Thyroid gland (tissue), 4 donors: ENCODE results near the gene STARD9. TPM values are rescaled to one million over a fixed set of nuclear protein-coding genes. Genes with fewer than 3 reads are reported as not detected.
"Not testable (repeated sequence)": the region's sequence is repeated elsewhere in the genome, so short reads cannot be mapped to it uniquely, and the experiment has no call there.

ENCODE experiments used
- DNase-seq, 2 donors: peaks; one replicate each; pipeline ENCODE4 v3.0.0-alpha.2; 2019
- H3K27ac ChIP-seq, 3 donors: fragments of 200-600 bp; sonication (generic); 1 replicate in 2 of 3; 2 replicates in 1 of 3; pipeline ENCODE4 v1.5.1; 2016 to 2019; ENCODE audit warnings: mild to moderate bottlenecking in 1 of 3, moderate library complexity in 1 of 3
- H3K27me3 ChIP-seq: fragments of 200-600 bp; sonication (generic); one replicate; pipeline ENCODE4 v1.5.1; 2019
- H3K36me3 ChIP-seq, 2 donors: fragments of 200-600 bp; sonication (generic); one replicate each; pipeline ENCODE4 v1.5.1; 2016 to 2019
- H3K4me1 ChIP-seq, 2 donors: fragments of 200-600 bp; sonication (generic); one replicate each; pipeline ENCODE4 v1.5.1; 2017 to 2019
- H3K4me3 ChIP-seq, 3 donors: fragments of 200-600 bp; sonication (generic); replicated peaks in 1 of 3; 1 replicate in 2 of 3; 2 replicates in 1 of 3; pipeline ENCODE4 v1.5.1; 2016; ENCODE audit warnings: mild to moderate bottlenecking in 1 of 3
- H3K9me3 ChIP-seq: fragments of 200-600 bp; sonication (generic); one replicate; pipeline ENCODE4 v1.5.1; 2017
- CTCF ChIP-seq, 6 experiments: fragments of 200-600 bp in 3 of 6; fragments of 450-650 bp in 3 of 6; sonication (generic) in 3 of 6; IDR thresholded peaks; one replicate each; pipeline ENCODE4 v1.5.1; 2016 to 2019; ENCODE audit warnings: antibody characterized with exemption in 6 of 6, mild to moderate bottlenecking in 2 of 6, inconsistent platforms in 1 of 6, moderate library complexity in 1 of 6
- POLR2A ChIP-seq, 2 donors: fragments of 450-650 bp; IDR thresholded peaks; one replicate each; pipeline ENCODE4 v1.6.1; 2017; ENCODE audit warnings: antibody characterized with exemption in 2 of 2, mild to moderate bottlenecking in 2 of 2, moderate library complexity in 1 of 2
- WGBS, 2 donors: methylation state at CpG; one replicate each; pipeline ENCODE4 v1.1.5; 2017; 5-methylcytosine and 5-hydroxymethylcytosine counted together
- intact Hi-C: fragments of 100-400 bp; cut with DNase I; formaldehyde crosslinking; loops from one replicate; pipeline ENCODE4 v1.15.1; 2023
- total RNA-seq, 4 donors: library from RNA; depleted of rRNA; stranded (reverse); fragments of >200 nt; gene quantifications; one replicate each; pipeline ENCODE4 v1.2.3, GENCODE V29; 2016

Gene STARD9
- total RNA-seq, 4 donors from 2014 or later, result 6.4 to 23.4 (median 10.1) TPM

GRCh38 chr15:42553554-42553953 is 21.9 kb upstream of the STARD9 start:
- no peak overlapping the region for H3K4me3 ChIP-seq
- intact Hi-C loops, result no loop called here
- no peaks in the 10 kb centered on the region for H3K27me3 ChIP-seq
- WGBS, 2 donors, result 95 to 97% methylated on average over 1 of the region's 1 CpG
- no peak overlapping the region for H3K27ac ChIP-seq
- peaks cover 0 to 8% of the 10 kb centered on the region in 2 donors for H3K4me1 ChIP-seq
- TF ChIP-seq POLR2A (IDR thresholded peaks at IDR 0.05), result no peak
- TF ChIP-seq CTCF (IDR thresholded peaks at IDR 0.05), result no peak
- no peaks in the 10 kb centered on the region for H3K9me3 ChIP-seq
- DNase-seq, result no peak
- no peaks in the 10 kb centered on the region for H3K36me3 ChIP-seq

GRCh38 chr15:42556550-42557207 is 18.7 kb upstream of the STARD9 start:
- WGBS, 2 donors, result 94 to 96% methylated on average over 12 of the region's 12 CpGs
- intact Hi-C loops, H3K27ac ChIP-seq, H3K4me1 ChIP-seq, H3K4me3 ChIP-seq, H3K27me3 ChIP-seq, H3K9me3 ChIP-seq: not testable (repeated sequence)
- peak; percentile 18 to 23 for DNase-seq
- H3K36me3 ChIP-seq, result peaks cover 11 to 21% of the 10 kb centered on the region in 2 donors

GRCh38 chr15:42558739-42559138 is 16.7 kb upstream of the STARD9 start:
- intact Hi-C loops, result no loop called here
- 95 to 100% methylated on average over 3 of the region's 3 CpGs for WGBS, 2 donors
- Histone ChIP-seq H3K4me3 (no peak overlapping the region), H3K9me3 (no peaks in the 10 kb centered on the region), H3K27ac (no peak overlapping the region), H3K4me1 (no peaks in the 10 kb centered on the region), H3K27me3 (no peaks in the 10 kb centered on the region), H3K36me3 (peaks cover 13 to 29% of the 10 kb centered on the region in 2 donors)
- TF ChIP-seq CTCF (IDR thresholded peaks at IDR 0.05) (no peak), POLR2A (IDR thresholded peaks at IDR 0.05) (no peak)
- no peak for DNase-seq

GRCh38 chr15:42576040-42576594 is 711 bp downstream of the STARD9 start:
- Histone ChIP-seq H3K9me3 (no peaks in the 10 kb centered on the region), H3K4me3 (peak overlapping the region; percentile 31 to 73 (median 48)), H3K27me3 (no peaks in the 10 kb centered on the region), H3K4me1 (peaks cover 6 to 9% of the 10 kb centered on the region in 2 donors), H3K36me3 (no peaks in the 10 kb centered on the region), H3K27ac (peak overlapping the region; percentile 69 to 78 (median 72))
- intact Hi-C loops, result no loop called here
- no peak for TF ChIP-seq CTCF (IDR thresholded peaks at IDR 0.05)
- no peak for TF ChIP-seq POLR2A (IDR thresholded peaks at IDR 0.05)
- WGBS, 2 donors, result 10% methylated on average over 16 of the region's 16 CpGs
- DNase-seq, result no peak

GRCh38 chr15:42576776-42577175 is 1.4 kb downstream of the STARD9 start:
- 78 to 80% methylated on average over 1 of the region's 1 CpG for WGBS, 2 donors
- TF ChIP-seq CTCF (IDR thresholded peaks at IDR 0.05), result no peak
- TF ChIP-seq POLR2A (IDR thresholded peaks at IDR 0.05), result no peak
- intact Hi-C loops, result no loop called here

More at GRCh38 chr15:42576776-42577175, 1.4 kb downstream of the STARD9 start:
- Histone ChIP-seq H3K27ac (no peak overlapping the region), H3K36me3 (no peaks in the 10 kb centered on the region), H3K4me3 (no peak overlapping the region), H3K4me1 (peaks cover 9 to 12% of the 10 kb centered on the region in 2 donors), H3K9me3 (no peaks in the 10 kb centered on the region), H3K27me3 (no peaks in the 10 kb centered on the region)
- no peak for DNase-seq
